AML-193 (cell line): ENCODE measurements around the gene GPATCH3.
"Not testable (repeated sequence)": the region's sequence is repeated elsewhere in the genome, so short reads cannot be mapped to it uniquely, and the experiment has no call there.

Experiments
- DNase-seq, 2 experiments: peaks; one replicate each; lab custom pipeline; 2025; lab: John Stamatoyannopoulos, UW

GPATCH3 gene, protein sequence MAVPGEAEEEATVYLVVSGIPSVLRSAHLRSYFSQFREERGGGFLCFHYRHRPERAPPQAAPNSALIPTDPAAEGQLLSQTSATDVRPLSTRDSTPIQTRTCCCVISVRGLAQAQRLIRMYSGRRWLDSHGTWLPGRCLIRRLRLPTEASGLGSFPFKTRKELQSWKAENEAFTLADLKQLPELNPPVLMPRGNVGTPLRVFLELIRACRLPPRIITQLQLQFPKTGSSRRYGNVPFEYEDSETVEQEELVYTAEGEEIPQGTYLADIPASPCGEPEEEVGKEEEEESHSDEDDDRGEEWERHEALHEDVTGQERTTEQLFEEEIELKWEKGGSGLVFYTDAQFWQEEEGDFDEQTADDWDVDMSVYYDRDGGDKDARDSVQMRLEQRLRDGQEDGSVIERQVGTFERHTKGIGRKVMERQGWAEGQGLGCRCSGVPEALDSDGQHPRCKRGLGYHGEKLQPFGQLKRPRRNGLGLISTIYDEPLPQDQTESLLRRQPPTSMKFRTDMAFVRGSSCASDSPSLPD

DNA sequence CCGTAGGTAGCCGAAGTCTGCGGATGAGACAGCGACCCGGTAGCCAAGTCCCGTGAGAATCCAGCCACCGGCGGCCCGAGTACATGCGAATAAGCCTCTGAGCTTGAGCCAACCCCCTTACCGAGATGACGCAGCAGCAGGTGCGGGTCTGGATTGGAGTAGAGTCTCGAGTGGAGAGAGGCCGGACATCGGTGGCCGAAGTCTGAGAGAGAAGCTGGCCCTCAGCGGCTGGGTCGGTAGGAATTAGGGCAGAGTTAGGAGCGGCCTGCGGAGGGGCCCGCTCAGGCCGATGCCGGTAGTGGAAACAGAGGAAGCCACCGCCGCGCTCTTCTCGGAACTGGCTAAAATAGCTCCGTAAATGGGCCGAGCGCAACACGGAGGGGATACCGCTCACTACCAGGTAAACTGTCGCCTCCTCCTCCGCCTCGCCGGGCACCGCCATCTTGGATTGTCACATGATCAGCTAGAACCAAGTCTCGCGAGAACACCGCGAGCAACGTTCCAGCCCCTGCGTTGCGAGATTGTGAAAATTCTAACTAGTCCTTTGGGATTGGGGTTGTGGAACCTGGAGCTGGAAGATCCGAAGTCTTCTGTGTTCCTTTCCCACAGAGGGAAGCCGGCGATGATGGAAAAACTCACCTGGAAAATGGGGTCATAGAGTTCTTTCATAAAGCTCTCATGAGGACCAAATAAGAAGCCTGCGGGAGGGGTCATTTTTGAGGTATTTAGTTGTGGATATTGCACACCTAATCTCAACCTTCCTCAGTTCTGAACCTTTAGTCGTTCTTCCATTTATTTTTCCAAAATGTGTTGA, at the start of gene GPATCH3:
Gene GPATCH3, minus strand, starts transcription at position 467 of the 814 bp plus-strand sequence. Its CDS starts 25 bp downstream, at position 442.
- peak; percentile 65 to 78 for DNase-seq

DNA sequence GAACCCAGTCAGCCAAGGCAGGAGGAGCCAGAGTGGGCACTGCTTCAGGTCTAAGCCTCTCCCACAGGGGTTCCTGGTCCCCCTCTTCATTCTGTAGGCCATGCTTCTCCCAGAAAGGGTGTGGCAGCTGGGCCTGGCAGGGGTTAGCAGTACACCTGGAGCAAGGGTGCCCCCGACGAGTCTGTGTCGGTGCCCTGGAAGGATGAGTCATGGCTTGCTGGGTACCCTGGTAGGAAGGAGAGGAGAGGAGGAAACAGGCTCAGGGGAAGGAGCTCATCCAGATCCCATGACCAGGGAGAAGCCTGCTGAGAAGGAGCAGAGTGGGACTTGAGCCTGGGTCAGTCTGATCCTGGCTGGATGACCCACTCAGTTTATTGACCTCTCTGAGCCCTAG, 49.7 kb upstream of the GPATCH3 start:
- DNase-seq: no peak

DNA sequence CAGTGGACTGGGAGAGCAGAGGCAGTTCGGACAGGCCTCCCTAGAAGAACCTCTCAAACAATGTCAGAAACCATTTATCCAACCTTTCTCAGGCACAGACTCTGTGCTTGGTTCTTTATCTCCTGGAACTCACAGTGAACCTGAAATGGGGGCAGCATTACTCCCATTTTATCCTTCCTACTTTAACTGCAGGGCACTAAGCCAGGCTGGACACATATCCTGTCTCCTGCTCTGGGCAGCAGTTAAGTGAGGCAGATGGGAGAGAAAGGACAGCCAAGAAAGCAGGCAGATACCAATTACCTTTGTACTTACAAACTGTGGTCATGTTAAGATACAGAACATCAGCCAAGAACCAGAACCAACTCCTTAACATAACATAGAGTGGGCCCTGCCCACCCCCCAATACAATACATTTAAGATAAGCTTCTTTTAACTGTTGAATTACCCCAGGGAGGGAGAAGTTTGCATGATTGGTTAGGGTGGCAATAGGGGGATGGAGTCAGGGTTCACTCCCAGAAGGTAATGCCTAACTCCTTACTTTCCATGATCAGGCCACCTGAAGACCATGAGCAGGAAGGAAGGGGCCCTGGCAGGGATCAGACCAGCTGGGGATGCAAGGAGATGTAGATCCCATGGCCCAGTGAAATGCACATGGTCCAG, 49.1 kb upstream of the GPATCH3 start:
- no peak for DNase-seq

DNA sequence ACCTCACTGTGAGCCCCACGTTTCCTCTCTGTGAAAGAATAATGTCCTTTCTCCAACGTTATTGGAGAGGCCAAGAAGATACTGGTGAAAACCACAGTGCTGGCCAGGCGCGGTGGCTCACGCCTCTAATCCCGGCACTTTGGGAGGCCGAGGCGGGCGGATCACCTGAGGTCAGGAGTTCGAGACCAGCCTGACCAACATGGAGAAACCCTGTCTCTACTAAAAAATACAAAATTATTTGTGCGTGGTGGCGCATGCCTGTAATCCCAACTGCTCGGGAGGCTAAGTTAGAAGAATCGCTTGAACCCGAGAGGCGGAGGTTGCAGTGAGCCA, 48.4 kb upstream of the GPATCH3 start:
- not testable (repeated sequence) for DNase-seq

DNA sequence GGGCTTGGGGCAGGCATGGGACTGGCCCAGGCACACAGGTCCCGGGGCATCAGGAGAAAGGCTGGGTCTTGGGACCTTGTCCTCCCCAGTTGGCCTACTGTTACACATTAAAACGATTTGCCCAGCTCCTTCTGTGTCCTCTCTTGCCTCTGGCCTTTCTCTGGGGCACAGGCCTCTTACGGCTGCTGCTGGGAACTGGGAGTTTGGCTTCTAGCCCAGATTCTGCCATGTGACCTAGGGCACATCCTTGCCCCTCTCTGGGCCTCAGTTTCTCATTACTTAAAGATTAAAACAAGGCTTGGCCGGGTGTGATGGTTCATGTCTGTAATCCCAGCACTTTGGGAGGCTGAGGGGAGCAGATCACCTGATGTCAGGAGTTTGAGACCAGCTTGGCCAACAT, 46.0 kb upstream of the GPATCH3 start:
- DNase-seq: no peak

DNA sequence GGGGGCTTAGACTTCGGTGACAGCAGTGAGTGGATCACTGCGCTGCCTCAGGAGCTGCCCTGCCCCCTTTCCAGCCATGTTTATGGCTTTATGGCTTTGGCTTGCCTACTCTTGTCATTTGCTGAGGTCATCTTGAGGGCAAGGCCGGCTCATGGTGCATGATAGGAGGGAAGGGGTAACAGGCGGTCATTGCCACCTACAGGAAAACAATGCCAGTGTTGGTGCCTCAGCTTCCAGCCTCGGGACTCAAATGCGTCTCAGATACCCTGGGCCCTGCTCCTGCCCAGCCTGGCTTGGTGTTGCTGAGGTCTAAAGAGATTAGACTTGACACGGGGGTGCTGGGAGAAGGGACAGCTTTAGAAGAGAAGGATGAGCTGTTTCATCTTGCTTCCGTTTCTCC, 45.5 kb upstream of the GPATCH3 start:
- DNase-seq: no peak

DNA sequence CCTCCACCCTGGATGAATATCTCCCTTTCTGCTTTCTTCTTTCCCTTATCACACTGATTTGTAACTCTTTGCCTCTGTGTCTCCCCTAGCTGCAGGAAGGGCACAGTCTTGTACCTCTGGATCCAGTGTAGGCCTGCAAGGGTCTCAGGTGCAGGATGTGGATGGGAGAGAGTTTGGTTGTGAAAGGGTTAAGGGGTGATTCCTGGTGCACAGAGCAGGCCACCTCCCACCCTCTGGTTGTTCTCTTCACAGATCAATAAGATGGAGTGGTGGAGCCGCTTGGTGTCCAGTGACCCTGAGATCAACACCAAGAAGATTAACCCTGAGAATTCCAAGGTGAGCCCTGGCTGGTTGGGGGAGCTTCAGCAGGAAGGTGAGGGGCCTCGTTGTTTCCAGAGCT, 44.9 kb upstream of the GPATCH3 start:
- no peak for DNase-seq

DNA sequence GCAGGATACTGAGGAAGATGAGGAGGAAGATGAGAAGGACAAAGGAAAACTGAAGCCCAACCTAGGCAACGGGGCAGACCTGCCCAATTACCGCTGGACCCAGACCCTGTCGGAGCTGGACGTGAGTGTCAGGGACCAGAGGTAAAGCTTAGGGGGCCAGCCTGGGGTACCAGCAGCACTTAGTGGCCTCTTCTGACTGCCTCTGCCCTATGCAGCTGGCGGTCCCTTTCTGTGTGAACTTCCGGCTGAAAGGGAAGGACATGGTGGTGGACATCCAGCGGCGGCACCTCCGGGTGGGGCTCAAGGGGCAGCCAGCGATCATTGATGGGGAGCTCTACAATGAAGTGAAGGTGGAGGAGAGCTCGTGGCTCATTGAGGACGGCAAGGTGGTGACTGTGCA, 42.4 kb upstream of the GPATCH3 start:
- DNase-seq: no peak

DNA sequence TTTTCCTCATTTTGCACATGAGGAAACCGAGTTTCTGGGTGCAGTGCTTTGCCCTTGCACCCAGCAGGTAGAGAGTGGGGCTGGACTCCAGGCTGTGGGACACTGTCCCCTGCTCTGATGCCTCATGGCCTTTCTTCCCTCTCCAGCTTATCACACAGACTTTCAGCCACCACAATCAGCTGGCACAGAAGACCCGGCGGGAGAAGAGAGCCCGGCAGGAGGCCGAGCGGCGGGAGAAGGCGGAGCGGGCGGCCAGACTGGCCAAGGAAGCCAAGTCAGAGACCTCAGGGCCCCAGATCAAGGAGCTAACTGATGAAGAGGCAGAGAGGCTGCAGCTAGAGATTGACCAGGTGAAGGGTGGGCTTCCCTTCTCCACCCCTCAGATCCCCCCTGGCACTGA, 41.0 kb upstream of the GPATCH3 start:
- DNase-seq: no peak

DNA sequence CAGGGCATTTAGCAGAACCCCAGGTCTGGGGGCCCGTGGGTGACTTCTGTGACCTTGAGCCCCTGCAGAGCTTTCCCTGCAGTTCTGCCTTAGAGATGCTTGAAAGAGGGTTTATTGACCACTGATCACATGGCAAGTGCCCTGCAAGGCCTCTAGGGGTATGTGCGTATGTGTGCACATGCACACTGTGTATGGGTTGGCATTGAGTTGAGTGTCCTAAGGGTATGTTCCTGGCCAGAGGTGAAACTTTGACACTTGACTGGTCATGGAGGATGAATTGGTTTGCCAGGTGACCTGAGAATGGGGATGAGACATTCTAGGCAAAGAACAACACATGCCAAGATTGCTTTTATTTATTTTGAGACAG, 38.4 kb upstream of the GPATCH3 start:
- DNase-seq: no peak

DNA sequence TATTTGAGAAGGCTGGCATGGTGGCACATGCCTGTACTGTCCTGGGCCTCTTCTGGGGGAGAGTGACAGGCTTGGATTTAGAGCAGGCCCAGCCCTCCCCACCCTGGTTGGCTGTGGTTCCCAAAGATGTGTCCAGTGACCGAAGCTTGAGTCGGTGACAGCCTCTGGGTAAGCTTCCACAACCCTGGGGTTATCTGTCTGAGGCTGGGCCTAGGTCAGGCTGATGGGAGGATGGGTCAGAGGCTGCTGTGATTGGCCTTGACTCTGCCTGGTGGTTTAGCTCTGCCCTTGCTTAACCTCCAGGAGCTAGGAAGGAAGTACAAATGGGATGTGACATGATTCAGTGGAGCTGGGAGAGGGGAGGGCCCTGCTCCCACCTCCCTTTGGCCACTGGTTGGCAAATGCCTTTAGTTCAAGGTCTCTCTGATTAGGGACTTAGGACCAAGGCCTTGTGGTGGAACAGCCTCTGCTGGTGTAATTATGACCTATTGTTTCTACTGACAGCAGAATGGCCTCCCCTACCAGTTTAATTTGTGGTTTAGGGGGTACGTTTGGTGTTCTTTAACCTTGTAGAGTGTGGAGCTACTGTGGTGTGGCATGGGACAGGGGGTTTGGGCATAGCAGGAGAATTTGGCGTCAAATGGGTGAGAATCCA, 37.9 kb upstream of the GPATCH3 start:
- DNase-seq: no peak

DNA sequence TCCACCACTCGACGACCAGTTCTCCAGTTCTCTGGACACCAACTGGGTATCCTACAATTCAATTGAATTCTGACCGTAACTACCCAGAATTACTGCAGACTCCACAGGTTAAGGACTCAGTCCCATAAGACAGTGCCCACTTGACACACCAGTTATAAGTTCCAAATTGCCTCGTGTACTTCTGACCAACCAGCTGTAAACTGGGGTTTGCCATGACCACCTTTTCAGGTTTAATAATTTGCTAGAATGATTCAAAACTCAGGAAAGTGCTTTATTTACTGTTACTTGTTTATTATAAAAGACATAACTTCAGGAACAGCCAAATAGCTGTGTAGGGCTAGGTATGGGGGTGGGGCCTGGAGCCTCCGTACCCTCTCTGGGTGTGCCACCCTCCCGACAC, 36.6 kb upstream of the GPATCH3 start:
- no peak for DNase-seq

DNA sequence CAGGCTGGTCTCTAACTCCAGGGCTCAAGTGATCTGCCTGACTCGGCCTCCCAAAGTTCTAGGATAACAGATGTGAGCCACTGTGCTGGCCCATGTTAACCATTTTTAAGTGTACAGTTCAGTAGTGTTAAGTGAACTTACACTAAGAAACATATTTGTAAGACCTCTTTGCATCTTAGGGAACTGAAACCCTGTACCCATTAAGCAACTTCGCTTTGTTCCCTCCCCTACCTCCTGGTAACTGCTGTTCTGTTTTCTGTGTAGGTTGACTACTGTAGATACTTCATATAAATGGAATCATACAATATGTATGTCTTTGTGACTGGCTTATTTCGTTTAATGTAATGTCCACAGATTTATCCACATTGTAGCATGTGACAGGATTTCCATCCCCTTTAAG, 32.3 kb upstream of the GPATCH3 start:
- no peak for DNase-seq

DNA sequence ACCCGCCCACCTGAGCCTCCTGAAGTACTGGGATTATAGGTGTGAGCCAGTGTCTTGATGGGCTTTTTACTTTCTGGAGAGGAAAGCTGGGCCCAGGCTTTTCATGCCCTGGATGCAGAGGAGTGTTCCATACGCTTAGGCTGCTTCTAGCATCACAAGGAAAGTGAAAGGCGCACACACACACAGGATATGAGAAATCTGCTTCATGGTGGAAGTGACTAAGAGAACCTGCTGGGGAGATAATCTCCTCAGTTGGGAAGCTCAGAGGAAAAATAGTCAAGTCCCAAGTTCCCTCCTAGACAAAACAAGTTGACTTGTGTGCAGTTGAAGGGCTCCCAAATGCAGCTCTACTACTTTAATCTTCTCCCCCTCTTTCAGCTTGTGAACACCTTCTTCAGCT, 23.4 kb upstream of the GPATCH3 start:
- DNase-seq: no peak

DNA sequence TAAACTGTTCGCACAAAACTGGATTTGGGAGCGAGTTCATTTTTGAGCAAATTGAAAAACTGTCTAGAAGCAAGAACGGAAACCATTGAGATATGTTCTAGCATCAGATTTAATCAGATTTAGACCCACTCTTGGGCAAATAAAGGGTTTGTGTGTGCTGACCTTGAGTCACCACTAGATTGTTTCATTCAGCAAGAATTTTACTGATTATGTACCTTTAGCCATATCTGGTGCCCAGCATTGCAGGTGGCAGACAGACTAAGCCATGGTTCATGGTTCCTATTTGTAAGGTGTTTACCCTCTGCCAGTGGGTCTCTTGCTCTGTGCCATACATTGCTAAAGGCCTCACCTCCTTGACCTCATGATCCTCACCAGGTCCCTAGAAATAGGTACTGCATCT, 22.6 kb upstream of the GPATCH3 start:
- no peak for DNase-seq

DNA sequence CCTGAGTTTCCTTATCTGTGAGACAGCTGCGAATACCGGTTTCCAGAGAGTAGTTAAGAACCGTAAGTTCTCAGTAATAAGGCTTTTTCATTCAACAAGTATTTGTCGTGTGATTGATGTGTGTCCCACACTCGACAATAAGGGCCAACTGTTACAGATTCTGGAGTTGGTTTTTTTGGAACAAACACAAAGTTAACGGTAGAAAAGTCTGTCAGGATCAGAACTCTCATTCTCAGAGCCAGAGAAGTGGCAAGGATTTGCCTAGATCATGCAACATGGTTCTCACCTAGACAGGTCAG, 22.1 kb upstream of the GPATCH3 start:
- no peak for DNase-seq

DNA sequence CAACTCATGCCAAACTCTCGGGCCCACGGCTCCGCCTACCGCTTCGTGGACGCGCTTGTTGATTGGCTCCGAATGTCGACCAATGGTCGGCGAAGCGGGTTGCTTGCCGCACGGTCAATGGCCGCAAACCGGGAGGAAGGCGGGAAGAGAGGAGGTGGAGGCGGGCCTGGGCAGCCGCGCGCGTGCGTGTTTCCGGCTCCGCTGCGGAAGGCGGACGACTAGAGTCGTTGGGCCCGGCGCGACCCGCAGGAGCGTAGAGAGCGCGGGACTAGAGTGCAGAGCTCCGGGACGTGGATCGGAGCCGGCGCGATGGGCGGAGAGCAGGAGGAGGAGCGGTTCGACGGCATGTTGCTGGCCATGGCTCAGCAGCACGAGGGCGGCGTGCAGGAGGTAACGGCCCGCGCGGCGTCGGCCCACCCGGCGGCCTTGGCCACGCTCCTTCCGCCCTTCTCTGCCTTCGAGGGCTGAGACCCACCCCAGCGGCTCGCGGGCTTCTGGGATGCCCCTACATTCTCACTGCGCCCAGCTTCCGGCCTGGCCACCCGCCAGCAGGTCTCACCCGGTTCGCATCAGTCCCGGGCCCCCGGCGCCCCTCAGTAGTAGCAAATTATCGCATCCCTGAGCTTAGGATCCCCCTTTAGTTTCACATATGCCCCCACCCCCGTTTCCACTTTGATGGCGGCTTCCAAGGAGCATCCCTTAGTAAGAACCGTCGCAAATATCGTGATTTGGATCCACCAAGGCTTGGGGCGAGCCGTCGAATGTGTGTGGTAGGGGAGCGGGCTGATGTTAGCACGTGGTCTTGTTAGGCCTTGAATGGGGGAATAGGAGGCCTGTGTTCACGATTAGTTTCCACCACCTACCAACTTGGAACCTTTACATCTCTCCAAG, 21.5 kb upstream of the GPATCH3 start, which contains the start of gene NUDC:
Gene NUDC, plus strand, starts transcription at position 204 of the 891 bp plus-strand sequence. Its CDS starts 106 bp downstream, at position 310.
- peak; percentile 93 to 94 for DNase-seq

DNA sequence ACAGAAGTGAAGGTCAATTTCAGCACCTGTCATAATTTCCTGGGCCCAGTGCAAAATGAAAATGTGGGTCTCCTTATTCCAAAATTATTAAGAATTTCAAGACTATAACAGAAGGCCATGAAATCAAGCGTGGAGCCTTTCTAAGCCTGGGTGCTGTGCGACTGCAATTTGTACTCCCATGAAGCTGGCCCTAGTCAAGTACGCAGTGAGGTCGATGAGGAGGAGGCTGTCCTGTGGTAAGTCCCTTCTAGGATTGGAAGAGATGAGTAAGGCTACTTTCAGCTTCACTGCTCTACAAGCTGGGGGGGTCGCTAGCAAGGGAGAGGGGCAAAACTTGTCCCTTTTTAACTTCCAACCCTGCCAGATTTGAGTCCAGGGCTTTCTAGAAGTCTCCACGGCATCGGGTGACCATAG, 20.9 kb upstream of the GPATCH3 start:
- DNase-seq: no peak

DNA sequence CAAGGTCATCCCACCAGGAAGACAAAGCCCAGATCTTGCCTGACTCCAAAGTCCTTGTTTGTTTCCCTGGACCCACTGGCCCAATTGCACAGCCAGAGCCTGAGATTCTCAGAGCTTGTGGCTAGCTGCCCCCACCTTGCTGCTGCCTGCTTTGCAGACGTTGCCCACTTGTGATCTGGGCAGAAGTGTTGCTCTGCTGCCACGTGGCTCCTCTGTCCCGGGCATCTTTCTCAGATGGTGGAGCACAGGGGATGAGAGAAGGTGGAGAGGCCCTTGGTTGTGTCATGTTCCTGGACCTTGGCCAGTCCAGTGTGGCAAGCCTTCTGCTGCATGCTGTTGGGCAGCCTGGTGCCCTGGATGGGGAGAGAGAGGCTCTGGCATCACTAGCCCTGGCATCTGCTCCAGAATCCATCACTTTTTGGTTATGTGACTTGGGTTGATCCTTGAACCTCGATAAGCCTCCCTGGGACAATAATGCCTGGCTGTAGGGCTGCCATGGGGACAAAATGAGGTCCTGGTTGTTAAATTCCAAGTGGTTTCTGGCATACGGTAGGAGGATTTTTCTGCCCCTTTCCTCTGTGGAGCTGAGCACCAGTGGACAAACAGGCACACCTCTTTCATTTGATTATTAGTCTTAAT, 15.1 kb upstream of the GPATCH3 start:
- DNase-seq: no peak

DNA sequence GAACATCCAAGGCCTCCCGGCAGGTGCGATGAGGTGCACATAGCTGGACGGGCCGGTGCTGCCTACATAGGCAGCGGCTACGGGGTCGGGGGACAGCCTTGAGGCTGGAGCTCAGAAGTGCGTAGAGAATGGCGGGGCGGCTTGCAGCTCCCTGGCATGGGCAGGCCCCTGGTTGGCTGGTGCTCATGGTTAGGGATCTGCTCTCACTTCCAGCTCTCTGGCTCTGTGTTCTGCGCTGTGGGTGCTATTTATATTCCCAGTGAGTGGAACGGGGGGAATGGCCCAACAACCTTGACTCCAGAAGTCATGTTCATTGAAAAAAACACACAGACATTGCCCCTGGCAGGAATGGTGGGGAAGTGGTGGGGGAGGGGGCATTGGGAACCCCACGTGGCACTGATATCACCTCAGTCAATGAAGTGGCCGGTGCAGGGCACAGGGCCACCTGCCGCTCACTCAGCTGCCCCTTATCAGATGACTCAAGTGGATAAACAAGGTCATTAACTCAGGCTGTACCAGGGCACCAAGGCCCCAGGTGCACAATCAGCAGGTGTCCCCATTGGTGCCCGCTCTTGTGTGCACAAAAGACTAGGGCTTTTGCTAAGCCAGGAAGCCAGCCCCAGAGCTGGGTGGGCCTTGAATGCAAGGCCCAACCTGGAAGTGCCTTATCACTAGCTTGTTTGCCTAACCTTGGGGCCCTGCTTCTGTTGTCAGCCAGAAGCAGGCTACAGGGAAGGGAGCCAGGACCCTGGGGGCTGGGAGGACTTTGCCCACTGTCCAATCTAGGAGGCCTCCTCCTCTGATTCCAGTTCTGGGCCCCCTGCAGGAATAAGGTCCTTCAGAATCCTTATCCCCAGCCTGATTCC, 13.7 kb upstream of the GPATCH3 start, which contains the start of gene NR0B2:
Gene NR0B2, minus strand, starts transcription at position 222 of the 866 bp plus-strand sequence. Its CDS starts 35 bp downstream, at position 187.
- DNase-seq: no peak
